Activated CD4-positive, alpha-beta T cell treated with anti-CD3 and anti-CD28 coated beads, Interleukin-2, amount 10 ng/mL, durations not matched to agents 24 days and 14 days (primary cell): Measurements from ENCODE around the gene HEBP1. TPM values are rescaled to one million over a fixed set of nuclear protein-coding genes. Genes with fewer than 3 reads are reported as not detected.

Experiments used
- DNase-seq: peaks from one replicate; pipeline ENCODE4 v3.0.0; 2022
- H3K27ac Mint-ChIP-seq: one replicate; pipeline ENCODE4 v1.8.0; 2022; ENCODE audit warnings: mild to moderate bottlenecking, mixed read lengths
- H3K27me3 Mint-ChIP-seq: one replicate; pipeline ENCODE4 v1.8.0; 2022; ENCODE audit warnings: mixed read lengths
- H3K36me3 Mint-ChIP-seq: one replicate; pipeline ENCODE4 v1.8.0; 2022; ENCODE audit warnings: low read depth, mild to moderate bottlenecking, mixed read lengths
- H3K4me1 Mint-ChIP-seq: one replicate; pipeline ENCODE4 v1.8.0; 2021; ENCODE audit warnings: mixed read lengths
- H3K4me3 Mint-ChIP-seq: one replicate; pipeline ENCODE4 v1.8.0; 2022; ENCODE audit warnings: mild to moderate bottlenecking, moderate library complexity, mixed read lengths
- H3K9me3 Mint-ChIP-seq: one replicate; pipeline ENCODE4 v1.8.0; 2021; ENCODE audit warnings: mixed read lengths
- intact Hi-C: fragments of 100-400 bp; cut with micrococcal nuclease; formaldehyde crosslinking; loops from one replicate; pipeline ENCODE4 v1.15.1; 2023
- total RNA-seq: library from RNA; stranded (reverse); gene quantifications from 2 replicates; pipeline ENCODE4 v1.2.3, GENCODE V29; 2022

The HEBP1 gene
- total RNA-seq, 1 donor from 2014 or later: 13.8 TPM

DNA sequence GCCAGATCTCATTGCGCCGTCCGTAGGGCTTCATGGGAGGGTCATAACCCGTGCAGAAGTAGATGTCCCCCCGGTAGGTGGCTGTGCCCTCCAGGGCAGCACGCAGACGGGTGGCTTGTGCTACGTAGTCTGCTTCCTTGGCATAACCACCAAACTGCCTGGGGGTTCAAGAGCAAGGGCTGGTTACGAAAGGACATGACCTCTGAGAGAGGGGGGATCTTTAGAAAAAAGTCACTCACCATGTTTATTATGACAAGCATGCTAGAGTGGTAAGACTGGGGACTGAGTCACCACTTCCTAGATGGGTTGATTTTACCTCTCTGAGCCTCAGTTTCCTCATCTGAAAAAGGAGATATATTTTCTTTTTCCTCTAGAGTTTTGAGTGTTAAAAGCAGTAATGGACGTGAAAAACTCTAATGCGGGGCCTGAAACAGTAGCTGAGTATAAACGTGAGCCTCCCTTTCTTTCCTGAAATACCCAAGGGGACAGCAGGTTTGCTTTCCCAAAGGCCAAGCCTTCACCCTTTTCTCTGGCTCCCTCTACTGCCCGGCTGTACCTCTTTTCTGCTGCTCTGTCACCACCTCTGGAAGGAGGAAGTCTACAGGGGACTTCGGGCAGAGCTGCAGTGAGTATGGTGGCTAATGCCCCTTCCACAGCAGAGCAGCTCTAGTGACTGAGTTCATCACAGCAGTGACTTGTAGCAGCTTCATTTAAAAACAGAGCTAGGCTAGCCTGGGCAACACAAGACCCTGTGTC lies 24.6 kb downstream of the HEBP1 start:
- H3K9me3 Mint-ChIP-seq: peaks cover 20% of the 10 kb centered on the region
- no peak for DNase-seq
- peaks cover 21% of the 10 kb centered on the region for H3K36me3 Mint-ChIP-seq
- H3K27ac Mint-ChIP-seq: no peak overlapping the region
- intact Hi-C loops: no loop called here
- no peaks in the 10 kb centered on the region for H3K4me1 Mint-ChIP-seq
- H3K27me3 Mint-ChIP-seq: no peaks in the 10 kb centered on the region
- no peak overlapping the region for H3K4me3 Mint-ChIP-seq

GRCh38 chr12:12974211-12974610 lies 25.9 kb downstream of the HEBP1 start:
- DNase-seq: no peak
- H3K36me3 Mint-ChIP-seq: peaks cover 21% of the 10 kb centered on the region
- H3K27me3 Mint-ChIP-seq: no peaks in the 10 kb centered on the region
- H3K4me1 Mint-ChIP-seq: no peaks in the 10 kb centered on the region
- no peak overlapping the region for H3K4me3 Mint-ChIP-seq
- H3K9me3 Mint-ChIP-seq: peaks cover 20% of the 10 kb centered on the region
- H3K27ac Mint-ChIP-seq: no peak overlapping the region
- intact Hi-C loops: no loop called here

DNA sequence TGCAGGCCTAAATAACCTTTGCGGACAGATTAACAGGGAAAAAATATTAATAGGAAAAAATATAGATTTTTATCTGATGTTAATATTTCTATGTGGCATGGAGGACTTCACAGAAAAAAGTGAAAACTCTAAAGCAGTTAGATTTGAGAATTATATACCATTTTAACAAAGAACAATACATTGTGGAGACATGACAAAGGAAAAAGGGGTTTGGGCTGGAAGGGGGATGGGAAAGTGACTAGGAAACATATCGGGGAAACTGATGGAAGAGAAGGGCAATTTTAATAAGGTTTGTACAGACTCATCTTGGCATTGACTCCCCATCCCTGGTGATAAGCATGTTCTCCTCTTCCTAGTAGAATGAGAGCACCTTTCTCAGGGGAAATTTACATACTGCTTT lies 27.0 kb downstream of the HEBP1 start:
- no peaks in the 10 kb centered on the region for H3K27me3 Mint-ChIP-seq
- DNase-seq: no peak
- H3K27ac Mint-ChIP-seq: peak overlapping the region; percentile 6
- intact Hi-C loops: no loop called here
- H3K4me1 Mint-ChIP-seq: no peaks in the 10 kb centered on the region
- H3K9me3 Mint-ChIP-seq: peaks cover 20% of the 10 kb centered on the region
- H3K4me3 Mint-ChIP-seq: no peak overlapping the region
- peaks cover 21% of the 10 kb centered on the region for H3K36me3 Mint-ChIP-seq

GRCh38 chr12:12965836-12966235 lies 34.2 kb downstream of the HEBP1 start:
- H3K27me3 Mint-ChIP-seq: no peaks in the 10 kb centered on the region
- peaks cover 6% of the 10 kb centered on the region for H3K4me1 Mint-ChIP-seq
- H3K9me3 Mint-ChIP-seq: peaks cover 4% of the 10 kb centered on the region
- no peak for DNase-seq
- no peaks in the 10 kb centered on the region for H3K36me3 Mint-ChIP-seq
- intact Hi-C loops: no loop called here
- no peak overlapping the region for H3K27ac Mint-ChIP-seq
- H3K4me3 Mint-ChIP-seq: no peak overlapping the region

GRCh38 chr12:12964255-12964654 lies 35.8 kb downstream of the HEBP1 start:
- Mint-ChIP-seq H3K27ac (no peak overlapping the region), H3K9me3 (peaks cover 4% of the 10 kb centered on the region)

GRCh38 chr12:12960639-12961209 lies 39.3 kb downstream of the HEBP1 start:
- no peaks in the 10 kb centered on the region for H3K36me3 Mint-ChIP-seq
- H3K27ac Mint-ChIP-seq: no peak overlapping the region
- intact Hi-C loops: no loop called here
- peaks cover 2% of the 10 kb centered on the region for H3K27me3 Mint-ChIP-seq
- no peak for DNase-seq
- H3K4me3 Mint-ChIP-seq: no peak overlapping the region
- peaks cover 6% of the 10 kb centered on the region for H3K4me1 Mint-ChIP-seq
- peaks cover 4% of the 10 kb centered on the region for H3K9me3 Mint-ChIP-seq

More at GRCh38 chr12:12964255-12964654, 35.8 kb downstream of the HEBP1 start:
- Mint-ChIP-seq H3K4me1 (peaks cover 6% of the 10 kb centered on the region), H3K36me3 (no peaks in the 10 kb centered on the region), H3K4me3 (no peak overlapping the region), H3K27me3 (no peaks in the 10 kb centered on the region)
- intact Hi-C loops: no loop called here
- no peak for DNase-seq

DNA sequence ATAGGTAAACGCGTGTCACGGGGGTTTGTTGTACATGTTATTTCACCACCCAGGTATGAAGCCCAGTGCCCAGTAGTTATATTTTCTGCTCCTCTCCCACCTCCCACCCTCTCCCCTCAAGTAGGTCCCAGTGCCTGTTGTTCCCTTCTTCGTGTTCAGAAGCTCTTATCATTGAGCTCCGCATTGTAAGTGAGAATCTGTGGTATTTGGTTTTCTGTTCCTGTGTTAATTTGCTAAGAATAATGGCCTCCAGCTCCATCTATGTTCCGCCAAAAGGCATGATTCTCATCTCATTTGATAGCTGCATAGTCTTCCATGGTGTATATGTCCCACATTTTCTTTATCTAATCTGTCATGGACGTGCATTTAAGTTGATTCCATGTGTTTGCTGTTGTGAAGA lies 41.2 kb downstream of the HEBP1 start:
- no peak overlapping the region for H3K27ac Mint-ChIP-seq
- intact Hi-C loops: no loop called here
- H3K36me3 Mint-ChIP-seq: no peaks in the 10 kb centered on the region
- peaks cover 2% of the 10 kb centered on the region for H3K27me3 Mint-ChIP-seq
- H3K4me1 Mint-ChIP-seq: no peaks in the 10 kb centered on the region
- no peak overlapping the region for H3K4me3 Mint-ChIP-seq
- DNase-seq: no peak
- H3K9me3 Mint-ChIP-seq: peaks cover 4% of the 10 kb centered on the region

DNA sequence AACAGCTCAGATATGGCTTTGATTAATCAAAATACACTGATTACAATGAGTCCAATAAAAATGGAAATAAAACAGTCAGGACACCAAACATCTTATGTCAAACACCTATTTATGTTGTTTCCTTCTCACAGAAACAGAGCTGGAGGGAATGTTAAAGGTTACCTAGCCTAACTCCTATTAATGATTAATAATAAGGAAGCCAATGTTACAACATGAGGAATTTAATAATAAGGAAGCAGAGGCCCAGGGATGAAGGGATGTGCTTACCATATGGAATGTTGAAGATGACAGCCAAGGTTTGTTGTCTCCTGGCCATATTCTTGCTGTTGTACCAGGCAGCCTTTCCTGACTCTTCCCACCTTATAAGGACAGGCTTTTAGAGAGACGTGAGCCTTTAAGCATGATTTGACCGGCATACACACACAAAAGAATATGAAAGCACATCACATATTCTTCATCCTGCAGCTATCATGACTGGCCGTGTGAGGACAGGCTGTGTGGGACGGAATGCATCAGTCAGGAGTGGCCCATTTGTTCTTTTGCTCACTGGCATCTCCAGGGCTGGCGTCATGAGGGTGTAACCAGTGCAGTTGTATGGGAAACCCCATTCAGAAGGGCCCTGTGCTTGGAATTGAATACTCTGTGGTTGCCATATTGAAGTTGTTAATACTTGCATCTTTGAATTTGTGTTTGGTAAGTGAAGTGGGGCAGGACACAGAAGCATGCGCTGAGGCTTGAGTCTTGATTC lies 45.0 kb downstream of the HEBP1 start:
- Mint-ChIP-seq H3K4me1 (no peaks in the 10 kb centered on the region), H3K27ac (no peak overlapping the region), H3K4me3 (no peak overlapping the region), H3K36me3 (no peaks in the 10 kb centered on the region), H3K27me3 (peaks cover 4% of the 10 kb centered on the region), H3K9me3 (no peaks in the 10 kb centered on the region)
- intact Hi-C loops: no loop called here
- no peak for DNase-seq

DNA sequence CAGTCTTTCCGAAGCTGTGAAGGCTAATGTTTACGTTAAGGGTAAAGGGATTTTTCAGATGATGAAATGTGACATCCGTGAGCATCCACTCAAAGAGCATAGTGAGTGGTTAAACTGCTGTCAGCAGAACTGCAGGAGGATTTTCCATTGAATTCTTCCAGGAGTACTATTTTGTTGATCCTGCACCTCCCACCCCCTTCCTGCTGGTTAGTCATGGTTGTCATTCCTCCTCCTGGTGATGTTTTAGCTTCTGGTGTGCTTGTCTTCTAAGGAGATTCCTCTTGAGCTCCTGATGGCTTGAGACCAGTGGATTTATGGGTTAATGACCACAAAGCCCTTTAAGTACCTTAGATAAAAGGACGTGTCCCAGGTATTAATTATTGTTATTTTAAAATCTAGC lies 45.7 kb downstream of the HEBP1 start:
- no peaks in the 10 kb centered on the region for H3K4me1 Mint-ChIP-seq
- peaks cover 6% of the 10 kb centered on the region for H3K27me3 Mint-ChIP-seq
- no peaks in the 10 kb centered on the region for H3K36me3 Mint-ChIP-seq
- no peak for DNase-seq
- intact Hi-C loops: no loop called here
- no peak overlapping the region for H3K27ac Mint-ChIP-seq
- H3K4me3 Mint-ChIP-seq: no peak overlapping the region
- H3K9me3 Mint-ChIP-seq: no peaks in the 10 kb centered on the region

- intact Hi-C loops: no loop called here
- Mint-ChIP-seq H3K27me3 (peaks cover 7% of the 10 kb centered on the region), H3K36me3 (no peaks in the 10 kb centered on the region), H3K4me3 (no peak within 1 kb of the TSS), H3K4me1 (peaks cover 2% of the 10 kb centered on the region), H3K27ac (no peak within 1 kb of the TSS), H3K9me3 (no peaks in the 10 kb centered on the region)
- no peak for DNase-seq
These were observed 48.0 kb downstream of the HEBP1 start, which contains the start of gene GPRC5D for GRCh38 chr12:12952036-12952435. TSS of gene GPRC5D (minus strand) at chr12:12952170. CDS start at chr12:12950384, 1,786 bp downstream.

DNA sequence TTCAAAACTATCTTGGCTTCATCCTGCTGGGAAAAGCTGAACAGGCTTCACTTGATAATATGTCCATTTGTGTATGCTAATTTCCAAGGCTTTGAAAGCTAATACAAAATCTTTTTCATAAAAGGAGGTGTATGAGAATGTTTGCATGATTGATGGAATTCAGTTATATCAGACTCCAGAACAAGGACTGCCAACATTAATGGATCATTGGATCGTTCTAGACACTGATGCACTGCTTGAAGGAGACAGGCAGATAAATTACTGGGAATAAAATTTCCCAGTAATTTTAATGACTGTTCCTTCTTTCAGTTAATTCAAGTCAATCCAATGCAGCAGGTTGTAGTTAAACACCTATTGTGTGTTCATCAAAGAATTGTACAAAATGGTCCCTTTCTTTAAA lies 48.6 kb downstream of the HEBP1 start:
- intact Hi-C loops: no loop called here
- Mint-ChIP-seq H3K27me3 (peaks cover 7% of the 10 kb centered on the region), H3K36me3 (no peaks in the 10 kb centered on the region), H3K9me3 (no peaks in the 10 kb centered on the region), H3K27ac (no peak overlapping the region), H3K4me1 (peaks cover 2% of the 10 kb centered on the region), H3K4me3 (no peak overlapping the region)
- DNase-seq: no peak

GRCh38 chr12:12947902-12948301 lies 52.2 kb downstream of the HEBP1 start:
- Mint-ChIP-seq H3K27me3 (peaks cover 5% of the 10 kb centered on the region), H3K27ac (no peak overlapping the region), H3K4me3 (no peak overlapping the region), H3K4me1 (peaks cover 2% of the 10 kb centered on the region), H3K9me3 (no peaks in the 10 kb centered on the region), H3K36me3 (no peaks in the 10 kb centered on the region)
- intact Hi-C loops: no loop called here
- no peak for DNase-seq

- no peak for DNase-seq
- Mint-ChIP-seq H3K4me1 (peaks cover 2% of the 10 kb centered on the region), H3K27ac (no peak overlapping the region), H3K9me3 (no peaks in the 10 kb centered on the region), H3K27me3 (peaks cover 6% of the 10 kb centered on the region), H3K4me3 (no peak overlapping the region), H3K36me3 (no peaks in the 10 kb centered on the region)
- intact Hi-C loops: no loop called here
These were observed 53.2 kb downstream of the HEBP1 start for GRCh38 chr12:12946686-12947355.

GRCh38 chr12:12945591-12945990 lies 54.5 kb downstream of the HEBP1 start:
- Mint-ChIP-seq H3K27ac (no peak overlapping the region), H3K4me1 (peaks cover 2% of the 10 kb centered on the region), H3K27me3 (peaks cover 6% of the 10 kb centered on the region), H3K9me3 (no peaks in the 10 kb centered on the region), H3K36me3 (no peaks in the 10 kb centered on the region), H3K4me3 (no peak overlapping the region)
- intact Hi-C loops: no loop called here
- no peak for DNase-seq
